Measurements from ENCODE around the gene MYLK4.

The MYLK4 gene

GRCh38 chr6:2663123-2663522 is 87.6 kb downstream of the MYLK4 start:
- no peak for DNase-seq (ENCODE audit: low read depth in 2 of 3, low spot score in 2 of 3)

GRCh38 chr6:2661651-2662050 is 89.1 kb downstream of the MYLK4 start:
- no peak for DNase-seq (ENCODE audit: low read depth in 2 of 3, low spot score in 2 of 3)

DNA sequence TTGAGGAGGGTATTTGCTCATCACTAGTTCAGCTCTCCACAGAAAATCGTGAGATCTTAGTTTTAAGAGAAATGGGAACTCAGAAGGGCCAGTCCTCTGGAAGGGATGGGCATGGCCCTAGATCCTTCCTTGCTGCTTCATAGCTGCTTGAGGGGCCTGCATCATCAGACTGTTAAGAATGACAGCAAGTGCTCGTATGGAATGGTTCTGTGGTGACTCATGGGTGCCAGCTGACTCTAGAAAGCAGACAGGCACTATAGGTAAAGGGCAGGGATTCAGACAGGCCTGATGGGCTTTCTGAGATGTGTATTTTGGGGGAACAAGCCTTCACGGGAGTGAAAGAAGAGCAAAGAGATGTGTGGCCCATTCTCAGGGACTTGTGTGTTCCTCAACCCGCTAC is 90.8 kb downstream of the MYLK4 start:
- DNase-seq (ENCODE audit: low read depth in 2 of 3, low spot score in 2 of 3) = no peak

- DNase-seq (ENCODE audit: low read depth in 2 of 3, low spot score in 2 of 3) = no peak
Measured at GRCh38 chr6:2659381-2659780, 91.3 kb downstream of the MYLK4 start.

DNA sequence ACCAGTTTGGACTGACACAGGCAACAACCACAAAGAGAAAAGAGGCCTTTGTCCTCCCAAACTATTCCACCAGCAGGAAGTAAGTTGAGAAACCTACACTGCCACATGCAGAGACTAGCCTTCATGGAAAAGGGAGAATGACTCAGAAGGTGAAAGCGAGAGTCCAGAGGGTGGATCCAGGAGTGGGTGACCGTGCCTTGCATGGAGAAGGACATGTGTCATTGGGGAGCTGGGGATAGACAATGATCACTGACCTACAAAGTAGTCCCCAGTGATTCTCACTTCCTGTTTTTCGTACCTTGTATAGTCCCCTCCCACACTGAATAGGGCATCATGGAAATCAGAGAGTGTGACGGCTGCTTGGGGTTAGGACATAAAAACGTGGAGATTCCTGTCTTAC is 91.9 kb downstream of the MYLK4 start:
- DNase-seq (ENCODE audit: low read depth in 2 of 3, low spot score in 2 of 3) = no peak

GRCh38 chr6:2656460-2657079 is 94.2 kb downstream of the MYLK4 start:
- no peak for DNase-seq (ENCODE audit: low read depth in 2 of 3, low spot score in 2 of 3)

GRCh38 chr6:2655844-2656433 is 94.8 kb downstream of the MYLK4 start:
- DNase-seq (ENCODE audit: low read depth in 2 of 3, low spot score in 2 of 3) = no peak

DNA sequence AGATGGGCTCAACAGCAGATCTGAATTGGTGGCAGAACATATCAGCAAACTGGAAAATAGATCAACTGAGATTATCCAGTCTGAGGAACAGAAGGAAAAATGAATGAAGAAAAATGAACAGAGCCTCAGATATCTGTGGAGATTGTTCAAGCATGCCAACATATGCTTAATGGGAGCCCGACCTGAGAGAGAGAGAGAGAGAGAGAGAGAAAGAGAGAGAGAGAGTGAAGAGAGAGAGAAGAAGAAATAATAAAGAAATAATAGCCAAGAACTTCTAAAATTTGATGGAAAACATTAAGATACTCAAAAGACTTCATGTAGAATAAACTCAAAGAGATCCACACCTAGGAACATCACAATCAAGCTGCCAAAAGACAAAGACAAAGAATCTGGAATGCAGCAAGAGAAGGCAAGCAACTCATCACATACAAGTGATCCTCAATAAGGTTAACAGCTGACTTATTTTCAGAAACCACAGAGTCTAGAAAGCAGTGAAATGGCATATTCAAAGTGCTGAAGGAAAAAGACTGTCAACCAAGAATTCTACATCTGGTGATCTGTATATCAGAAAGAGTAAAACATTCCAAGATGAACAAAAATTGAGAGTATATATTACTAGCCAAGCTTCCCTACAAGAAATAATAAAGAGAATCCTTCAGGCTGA is 97.2 kb downstream of the MYLK4 start:
- no peak for DNase-seq (ENCODE audit: low read depth in 2 of 3, low spot score in 2 of 3)

GRCh38 chr6:2652611-2653010 is 98.1 kb downstream of the MYLK4 start:
- no peak for DNase-seq (ENCODE audit: low read depth in 2 of 3, low spot score in 2 of 3)

DNA sequence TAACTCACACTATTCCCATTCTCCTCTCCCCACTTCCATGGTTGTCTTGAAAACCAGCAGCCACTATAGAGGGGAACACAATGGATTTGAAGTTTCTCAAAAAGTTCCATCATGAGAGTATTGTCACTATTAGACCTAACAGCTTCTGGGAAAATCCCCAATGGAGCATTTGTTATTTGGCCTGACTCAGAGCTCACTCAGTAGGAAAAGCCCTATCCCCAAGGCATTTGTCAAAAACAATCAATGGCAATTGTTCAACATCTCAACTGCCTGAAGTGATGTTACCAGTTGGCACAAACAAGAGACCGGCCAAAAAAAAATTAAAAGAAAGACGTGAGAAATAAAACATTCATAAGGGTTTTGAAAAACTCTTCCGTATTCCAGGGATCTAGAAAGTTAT is 98.8 kb downstream of the MYLK4 start:
- no peak for DNase-seq (ENCODE audit: low read depth in 2 of 3, low spot score in 2 of 3)

GRCh38 chr6:2651536-2651935 is 99.2 kb downstream of the MYLK4 start:
- no peak for DNase-seq (ENCODE audit: low read depth in 2 of 3, low spot score in 2 of 3)

GRCh38 chr6:2646346-2646745 is 104.4 kb downstream of the MYLK4 start:
- DNase-seq (ENCODE audit: low read depth in 2 of 3, low spot score in 2 of 3) = no peak

GRCh38 chr6:2643935-2644539 is 106.7 kb downstream of the MYLK4 start:
- DNase-seq (ENCODE audit: low read depth in 2 of 3, low spot score in 2 of 3) = no peak

GRCh38 chr6:2643130-2643529 is 107.6 kb downstream of the MYLK4 start:
- DNase-seq (ENCODE audit: low read depth in 2 of 3, low spot score in 2 of 3) = no peak

- DNase-seq (ENCODE audit: low read depth in 2 of 3, low spot score in 2 of 3) = no peak
Measured at GRCh38 chr6:2641044-2641725, 109.5 kb downstream of the MYLK4 start.

GRCh38 chr6:2640551-2640950 is 110.2 kb downstream of the MYLK4 start:
- DNase-seq (ENCODE audit: low read depth in 2 of 3, low spot score in 2 of 3) = no peak

DNA sequence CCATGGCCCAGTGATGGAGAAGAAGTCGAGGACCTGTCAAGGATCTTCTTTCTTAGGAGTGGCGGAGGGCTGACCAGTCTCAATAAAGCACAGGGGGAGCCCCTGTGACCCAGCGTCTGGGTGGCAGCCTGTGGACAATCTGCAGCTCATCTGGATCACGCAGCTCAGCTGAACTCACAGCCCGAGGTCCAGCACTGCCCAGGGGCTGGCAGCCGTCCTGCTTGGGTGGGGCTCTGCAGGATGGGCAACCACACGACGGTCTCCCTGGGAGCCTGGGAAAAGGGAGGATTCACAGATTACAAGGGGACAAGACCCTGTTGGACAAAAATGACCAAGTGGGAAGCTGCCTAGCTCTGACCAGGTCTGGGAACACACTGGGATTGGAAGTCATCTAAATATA is 110.8 kb downstream of the MYLK4 start:
- DNase-seq (ENCODE audit: low read depth in 2 of 3, low spot score in 2 of 3) = no peak

- no peak for DNase-seq (ENCODE audit: low read depth in 2 of 3, low spot score in 2 of 3)
Measured at GRCh38 chr6:2639167-2639566, 111.6 kb downstream of the MYLK4 start.

DNA sequence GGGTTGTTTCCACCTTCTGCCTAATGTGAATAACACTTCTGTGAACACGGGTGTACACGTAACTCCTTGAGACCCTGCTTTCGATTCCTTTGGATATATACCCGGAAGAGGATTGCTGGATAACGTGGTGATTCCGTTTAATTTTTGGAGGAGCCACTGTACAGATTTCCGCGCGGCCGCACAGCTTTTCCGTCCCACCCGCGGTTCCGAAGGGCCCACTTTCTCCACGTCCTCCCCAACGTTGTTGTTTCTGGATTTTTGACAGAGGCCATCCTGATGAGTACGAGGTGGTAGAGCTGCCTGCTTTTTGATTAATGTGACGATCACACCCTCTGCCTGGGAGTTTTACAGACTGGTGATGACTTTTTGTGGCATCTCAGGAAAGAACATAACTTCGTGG is 114.0 kb downstream of the MYLK4 start:
- DNase-seq (ENCODE audit: low read depth in 2 of 3, low spot score in 2 of 3) = no peak

GRCh38 chr6:2635911-2636310 is 114.8 kb downstream of the MYLK4 start:
- no peak for DNase-seq (ENCODE audit: low read depth in 2 of 3, low spot score in 2 of 3)

DNA sequence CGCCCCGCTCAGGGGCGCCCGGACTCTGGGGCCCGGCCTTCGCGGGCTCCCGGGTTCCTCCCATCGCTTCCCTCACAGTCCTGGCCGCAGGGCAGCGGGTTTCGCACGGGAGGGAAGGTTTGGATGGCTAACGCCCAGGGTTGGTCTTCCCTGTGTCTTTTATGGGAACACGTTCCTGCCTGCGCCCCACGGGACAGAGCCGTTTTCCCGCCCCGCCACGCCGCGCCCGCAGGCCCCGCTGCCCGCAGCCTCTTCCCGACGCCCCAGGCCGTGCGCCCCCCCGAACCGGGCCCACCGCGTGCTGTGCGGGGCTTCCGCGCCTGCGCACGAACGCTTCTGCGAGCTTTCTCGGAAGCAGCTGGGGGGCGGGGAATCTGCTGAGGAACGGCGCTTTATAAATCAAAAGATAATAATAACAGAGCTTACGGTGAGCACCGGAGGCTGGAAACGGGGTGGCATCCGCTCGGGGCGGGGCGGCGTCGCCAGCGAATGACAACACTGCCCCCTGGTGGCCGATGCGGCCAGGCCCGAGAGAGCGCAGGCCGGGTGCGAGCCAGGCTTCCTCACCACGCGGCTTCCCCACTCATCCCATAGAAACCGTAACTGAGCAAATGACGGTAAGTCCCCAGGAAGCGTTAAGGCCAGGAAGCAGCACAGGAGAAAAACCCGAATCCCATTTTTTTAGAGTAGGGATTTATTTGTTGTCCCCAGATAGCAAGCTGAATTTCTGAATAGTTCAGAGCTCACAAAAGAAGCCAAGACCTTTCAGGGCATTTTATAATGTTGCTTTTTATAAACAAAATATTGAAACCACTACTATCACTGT is 116.4 kb downstream of the MYLK4 start:
- peak; percentile 63 to 91 (median 86) for DNase-seq (ENCODE audit: low read depth in 2 of 3, low spot score in 2 of 3)
